HCT116 (cell line): ENCODE data around the gene CDH11.

ENCODE experiments used
- EZH2 ChIP-seq: fragments of 200-600 bp; sonication (generic); IDR thresholded peaks from 2 replicates; pipeline ENCODE4 v1.6.1; 2017; ENCODE audit warnings: antibody characterized with exemption, mixed run types
- EZH2phosphoT487 ChIP-seq: fragments of 200-600 bp; IDR thresholded peaks from 2 replicates; pipeline ENCODE4 v1.6.1; 2018; ENCODE audit warnings: antibody characterized with exemption, borderline replicate concordance
- POLR2A ChIP-seq: IDR thresholded peaks from 2 replicates; pipeline ENCODE4 v1.7.0; 2011; ENCODE audit warnings: borderline replicate concordance; ENCODE audit not compliant: insufficient read depth, insufficient read length; ENCODE audit errors: extremely low read depth
- POLR2AphosphoS5 ChIP-seq: IDR thresholded peaks from 2 replicates; pipeline ENCODE4 v1.6.1; 2011; ENCODE audit warnings: mild to moderate bottlenecking, low read depth, low read length, moderate library complexity
- SP1 ChIP-seq: IDR thresholded peaks from 2 replicates; pipeline ENCODE4 v1.6.1; 2012; ENCODE audit warnings: low read depth
- YY1 ChIP-seq: IDR thresholded peaks from 2 replicates; pipeline ENCODE4 v1.6.1; 2011; ENCODE audit warnings: low read length, low read depth, moderate library complexity, mild to moderate bottlenecking; ENCODE audit not compliant: insufficient replicate concordance; ENCODE audit errors: extremely low read depth
- ZNF274 ChIP-seq: fragments of 200-500 bp; sonication (Bioruptor generic); IDR thresholded peaks from 2 replicates; pipeline ENCODE4 v1.6.1; 2014; ENCODE audit warnings: mild to moderate bottlenecking, low read depth, low read length, inconsistent platforms
- TF ChIP-seq, protein P1 (sequence below), 3 experiments: fragments of 200-600 bp in 1 of 3; sonication (generic) in 1 of 3; IDR thresholded peaks in 2 of 3; conservative IDR thresholded peaks in 1 of 3; 2 replicates each; pipeline ENCODE4 v1.5.1; 2012 to 2017; ENCODE audit warnings: low read depth in 2 of 3, low read length in 2 of 3, antibody characterized with exemption in 1 of 3, borderline replicate concordance in 1 of 3, control low read depth in 1 of 3, mild to moderate bottlenecking in 1 of 3, mixed read lengths in 1 of 3, mixed run types in 1 of 3, moderate library complexity in 1 of 3; ENCODE audit not compliant: insufficient read depth in 1 of 3
- TF ChIP-seq, protein P2 (sequence below): IDR thresholded peaks from 2 replicates; pipeline ENCODE4 v1.6.1; 2011; ENCODE audit warnings: mild to moderate bottlenecking, low read length, moderate library complexity; ENCODE audit not compliant: insufficient replicate concordance; ENCODE audit errors: extremely low read depth

DNA sequence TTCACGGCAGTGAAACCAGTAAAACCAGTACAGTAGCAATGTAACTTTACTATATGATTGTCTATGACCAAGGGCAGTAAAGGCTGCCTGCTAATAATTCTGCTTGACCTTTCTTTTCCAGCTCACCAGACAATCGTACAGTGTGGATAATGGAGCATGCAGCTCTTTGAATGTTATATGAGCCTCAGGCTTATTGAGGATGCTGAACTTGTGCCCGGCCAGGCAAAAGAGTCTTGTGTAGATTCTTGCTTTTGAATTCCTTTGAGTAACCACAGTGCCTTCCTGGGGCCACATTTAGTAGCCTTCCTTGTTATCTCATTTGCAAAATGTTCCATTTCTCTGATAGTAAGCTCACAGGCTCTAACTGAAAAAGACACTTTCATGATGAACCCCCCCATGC is 131.8 kb downstream of the CDH11 start:
- TF ChIP-seq, protein P1, sequence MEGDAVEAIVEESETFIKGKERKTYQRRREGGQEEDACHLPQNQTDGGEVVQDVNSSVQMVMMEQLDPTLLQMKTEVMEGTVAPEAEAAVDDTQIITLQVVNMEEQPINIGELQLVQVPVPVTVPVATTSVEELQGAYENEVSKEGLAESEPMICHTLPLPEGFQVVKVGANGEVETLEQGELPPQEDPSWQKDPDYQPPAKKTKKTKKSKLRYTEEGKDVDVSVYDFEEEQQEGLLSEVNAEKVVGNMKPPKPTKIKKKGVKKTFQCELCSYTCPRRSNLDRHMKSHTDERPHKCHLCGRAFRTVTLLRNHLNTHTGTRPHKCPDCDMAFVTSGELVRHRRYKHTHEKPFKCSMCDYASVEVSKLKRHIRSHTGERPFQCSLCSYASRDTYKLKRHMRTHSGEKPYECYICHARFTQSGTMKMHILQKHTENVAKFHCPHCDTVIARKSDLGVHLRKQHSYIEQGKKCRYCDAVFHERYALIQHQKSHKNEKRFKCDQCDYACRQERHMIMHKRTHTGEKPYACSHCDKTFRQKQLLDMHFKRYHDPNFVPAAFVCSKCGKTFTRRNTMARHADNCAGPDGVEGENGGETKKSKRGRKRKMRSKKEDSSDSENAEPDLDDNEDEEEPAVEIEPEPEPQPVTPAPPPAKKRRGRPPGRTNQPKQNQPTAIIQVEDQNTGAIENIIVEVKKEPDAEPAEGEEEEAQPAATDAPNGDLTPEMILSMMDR (IDR thresholded peaks at IDR 0.05 in 2 of 3, conservative IDR thresholded peaks at IDR 0.05 in 1 of 3; ENCODE audit: borderline replicate concordance in 1 of 3, insufficient read depth in 1 of 3, low read depth in 2 of 3, low read length in 2 of 3), result no peak
- no peak for TF ChIP-seq POLR2A
- TF ChIP-seq POLR2AphosphoS5, result no peak
- no peak for TF ChIP-seq EZH2phosphoT487
- no peak for TF ChIP-seq ZNF274
- no peak for TF ChIP-seq EZH2
- no peak for TF ChIP-seq YY1
- TF ChIP-seq, protein P2, sequence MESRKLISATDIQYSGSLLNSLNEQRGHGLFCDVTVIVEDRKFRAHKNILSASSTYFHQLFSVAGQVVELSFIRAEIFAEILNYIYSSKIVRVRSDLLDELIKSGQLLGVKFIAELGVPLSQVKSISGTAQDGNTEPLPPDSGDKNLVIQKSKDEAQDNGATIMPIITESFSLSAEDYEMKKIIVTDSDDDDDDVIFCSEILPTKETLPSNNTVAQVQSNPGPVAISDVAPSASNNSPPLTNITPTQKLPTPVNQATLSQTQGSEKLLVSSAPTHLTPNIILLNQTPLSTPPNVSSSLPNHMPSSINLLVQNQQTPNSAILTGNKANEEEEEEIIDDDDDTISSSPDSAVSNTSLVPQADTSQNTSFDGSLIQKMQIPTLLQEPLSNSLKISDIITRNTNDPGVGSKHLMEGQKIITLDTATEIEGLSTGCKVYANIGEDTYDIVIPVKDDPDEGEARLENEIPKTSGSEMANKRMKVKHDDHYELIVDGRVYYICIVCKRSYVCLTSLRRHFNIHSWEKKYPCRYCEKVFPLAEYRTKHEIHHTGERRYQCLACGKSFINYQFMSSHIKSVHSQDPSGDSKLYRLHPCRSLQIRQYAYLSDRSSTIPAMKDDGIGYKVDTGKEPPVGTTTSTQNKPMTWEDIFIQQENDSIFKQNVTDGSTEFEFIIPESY, result no peak
- TF ChIP-seq SP1, result no peak
